GM21717 (cell line): ENCODE measurements around the gene NKTR.

Experiments used
- ATAC-seq: cut with Tn5 transposase; IDR thresholded peaks from one replicate; pipeline ENCODE4 v1.9.1; 2021; ENCODE audit warnings: mild to moderate bottlenecking, moderate library complexity; ENCODE audit not compliant: unreplicated experiment

The NKTR gene

DNA sequence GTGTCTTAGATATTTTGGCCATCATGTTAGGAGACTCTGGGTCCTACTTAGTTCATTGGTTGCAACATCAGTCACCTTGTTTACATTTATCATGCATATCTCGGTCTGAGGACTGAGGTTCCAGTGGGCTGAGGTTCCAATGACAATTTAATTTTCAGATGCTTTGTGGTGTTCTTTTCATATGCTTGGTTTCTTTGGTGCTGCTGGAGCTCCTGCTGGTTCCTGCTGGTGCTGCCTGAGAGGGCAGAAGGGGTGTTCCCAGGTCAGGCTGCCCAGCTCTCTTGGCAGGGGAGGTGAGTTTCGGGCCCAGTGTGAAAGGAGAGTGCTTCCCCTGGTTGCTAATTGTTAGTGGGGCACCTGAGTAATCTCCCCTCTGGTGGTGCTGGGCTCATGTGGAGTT lies 78.0 kb downstream of the NKTR start:
- ATAC-seq = no peak

DNA sequence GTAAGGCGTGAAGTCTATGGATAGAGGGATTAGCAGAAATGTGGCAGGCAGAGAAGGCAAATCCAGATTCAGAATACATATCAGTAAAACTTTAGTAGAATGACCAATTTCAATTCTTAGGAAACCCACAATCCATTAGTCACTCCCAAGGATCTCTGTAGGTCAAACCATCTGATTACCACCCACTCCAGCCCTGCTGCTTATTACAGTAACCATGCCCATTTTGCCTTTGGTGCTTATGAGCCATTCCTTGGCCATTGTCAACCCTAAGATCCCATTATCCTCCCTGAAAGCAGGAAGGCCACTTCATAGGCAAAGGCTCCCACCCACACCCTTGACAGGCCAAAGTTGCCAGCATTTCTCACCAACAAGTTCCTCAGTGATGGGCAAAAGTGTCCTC lies 79.8 kb downstream of the NKTR start:
- ATAC-seq = no peak

GRCh38 chr3:42680806-42681205 lies 80.3 kb downstream of the NKTR start:
- no peak for ATAC-seq

- ATAC-seq = no peak
These were observed 81.0 kb downstream of the NKTR start for GRCh38 chr3:42681361-42682038.

DNA sequence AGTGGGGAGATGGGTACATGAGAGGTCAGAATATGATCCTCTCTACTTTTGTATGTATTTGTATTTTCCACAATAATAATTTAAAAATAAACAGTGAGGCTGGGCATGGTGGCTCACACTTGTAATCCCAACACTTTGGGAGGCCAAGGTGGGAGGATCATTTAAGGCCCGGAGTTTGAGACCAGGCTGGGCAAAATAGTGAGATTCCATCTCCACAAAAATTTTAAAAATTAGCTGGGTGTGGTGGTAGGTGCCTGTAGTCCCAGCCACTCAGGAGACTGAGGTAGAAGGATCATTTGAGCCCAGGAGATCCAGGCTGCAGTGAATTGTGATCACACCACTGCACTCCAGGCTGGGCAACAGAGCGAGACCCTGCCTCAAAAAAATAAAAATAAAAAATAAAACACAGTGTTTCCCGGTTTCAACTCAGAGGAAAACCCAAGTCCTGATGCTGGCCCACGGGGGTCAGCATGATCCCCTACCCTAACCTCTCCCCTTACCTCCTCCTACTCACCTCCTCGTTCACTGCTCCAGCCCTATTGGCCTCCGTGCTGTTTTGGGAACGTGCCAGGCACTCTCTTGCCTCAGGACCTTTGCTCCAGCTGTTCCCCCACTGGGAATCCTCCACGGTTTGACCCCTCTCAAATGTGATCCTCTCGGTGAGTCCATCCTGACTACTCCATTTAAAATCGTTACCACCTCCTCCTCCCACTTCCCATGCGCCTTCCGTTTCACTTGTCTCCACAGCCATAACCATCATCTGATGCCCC lies 82.0 kb downstream of the NKTR start:
- ATAC-seq = no peak

DNA sequence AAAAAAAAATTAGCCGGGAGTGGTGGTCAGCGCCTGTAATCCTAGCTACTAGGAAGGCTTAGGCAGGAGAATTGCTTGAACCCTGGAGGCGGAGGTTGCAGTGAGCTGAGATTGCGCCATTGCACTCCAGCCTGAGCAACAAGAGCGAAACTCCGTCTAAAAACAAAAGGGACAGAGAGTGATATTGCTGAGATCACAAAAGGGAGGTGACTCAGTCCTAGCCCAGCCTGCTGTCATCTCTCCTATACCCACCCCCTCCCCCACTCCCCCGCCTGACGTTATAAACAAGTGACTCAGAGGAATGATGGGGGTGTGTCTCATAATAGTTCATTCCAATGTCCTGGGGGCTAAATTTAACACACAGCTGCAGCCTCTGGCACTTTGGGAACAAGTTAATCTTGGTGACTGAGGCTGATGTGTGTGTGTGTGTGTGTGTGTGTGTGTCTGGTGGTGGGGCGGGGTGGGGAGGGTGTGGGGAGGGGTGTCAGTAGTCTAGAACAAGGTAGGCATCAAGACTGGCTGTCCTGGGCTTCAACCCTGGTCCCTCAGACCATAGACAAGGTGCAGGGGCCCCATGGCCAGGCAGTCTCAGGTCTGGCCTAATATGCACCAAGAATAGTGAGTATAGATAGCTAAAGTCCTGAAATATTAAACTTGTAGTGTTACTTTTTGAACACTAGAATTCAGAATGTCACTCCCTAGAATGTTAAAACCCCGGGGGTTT lies 83.6 kb downstream of the NKTR start:
- no peak for ATAC-seq

- ATAC-seq = no peak
These were observed 84.3 kb downstream of the NKTR start for GRCh38 chr3:42684632-42685362.

DNA sequence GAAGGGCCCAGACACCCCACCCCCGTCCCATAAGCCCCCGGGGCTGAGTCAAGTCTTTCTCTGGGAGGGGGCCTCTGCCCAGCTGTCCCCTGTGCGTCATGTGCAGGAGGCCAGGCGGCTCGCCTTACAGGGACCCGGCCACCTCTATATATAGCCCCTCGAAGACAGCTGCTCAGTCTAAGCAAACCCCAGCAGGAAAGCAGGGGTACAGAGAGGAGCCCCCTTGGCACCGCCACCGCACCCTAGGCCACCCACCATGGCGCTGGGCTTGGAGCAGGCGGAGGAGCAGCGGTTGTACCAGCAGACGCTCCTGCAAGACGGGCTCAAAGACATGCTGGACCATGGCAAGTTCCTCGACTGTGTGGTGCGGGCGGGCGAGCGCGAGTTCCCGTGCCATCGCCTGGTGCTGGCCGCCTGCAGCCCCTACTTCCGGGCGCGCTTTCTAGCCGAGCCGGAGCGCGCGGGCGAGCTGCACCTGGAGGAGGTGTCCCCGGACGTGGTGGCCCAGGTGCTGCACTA lies 84.9 kb downstream of the NKTR start, which contains the start of gene KLHL40:
Gene KLHL40, plus strand, starts transcription at position 175 of the 519 bp plus-strand sequence. Its CDS starts 82 bp downstream, at position 257.
- ATAC-seq = no peak

DNA sequence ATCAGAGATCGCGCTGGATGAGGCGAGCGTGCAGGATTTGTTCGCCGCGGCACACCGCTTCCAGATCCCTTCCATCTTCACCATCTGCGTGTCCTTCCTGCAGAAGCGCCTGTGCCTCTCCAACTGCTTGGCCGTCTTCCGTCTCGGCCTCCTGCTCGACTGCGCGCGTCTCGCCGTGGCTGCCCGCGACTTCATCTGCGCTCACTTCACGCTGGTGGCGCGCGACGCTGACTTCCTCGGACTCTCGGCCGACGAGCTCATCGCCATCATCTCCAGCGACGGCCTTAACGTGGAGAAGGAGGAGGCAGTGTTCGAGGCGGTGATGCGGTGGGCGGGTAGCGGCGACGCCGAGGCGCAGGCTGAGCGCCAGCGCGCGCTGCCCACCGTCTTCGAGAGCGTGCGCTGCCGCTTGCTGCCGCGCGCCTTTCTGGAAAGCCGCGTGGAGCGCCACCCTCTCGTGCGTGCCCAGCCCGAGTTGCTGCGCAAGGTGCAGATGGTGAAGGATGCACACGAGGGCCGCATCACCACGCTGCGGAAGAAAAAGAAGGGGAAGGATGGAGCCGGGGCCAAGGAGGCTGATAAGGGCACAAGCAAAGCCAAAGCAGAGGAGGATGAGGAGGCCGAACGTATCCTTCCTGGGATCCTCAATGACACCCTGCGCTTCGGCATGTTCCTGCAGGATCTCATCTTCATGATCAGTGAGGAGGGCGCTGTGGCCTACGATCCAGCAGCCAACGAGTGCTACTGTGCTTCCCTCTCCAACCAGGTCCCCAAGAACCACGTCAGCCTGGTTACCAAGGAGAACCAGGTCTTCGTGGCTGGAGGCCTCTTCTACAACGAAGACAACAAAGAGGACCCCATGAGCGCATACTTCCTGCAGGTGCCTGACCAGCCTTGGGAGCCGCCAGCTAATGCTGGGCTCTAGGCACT lies 85.7 kb downstream of the NKTR start:
- no peak for ATAC-seq

DNA sequence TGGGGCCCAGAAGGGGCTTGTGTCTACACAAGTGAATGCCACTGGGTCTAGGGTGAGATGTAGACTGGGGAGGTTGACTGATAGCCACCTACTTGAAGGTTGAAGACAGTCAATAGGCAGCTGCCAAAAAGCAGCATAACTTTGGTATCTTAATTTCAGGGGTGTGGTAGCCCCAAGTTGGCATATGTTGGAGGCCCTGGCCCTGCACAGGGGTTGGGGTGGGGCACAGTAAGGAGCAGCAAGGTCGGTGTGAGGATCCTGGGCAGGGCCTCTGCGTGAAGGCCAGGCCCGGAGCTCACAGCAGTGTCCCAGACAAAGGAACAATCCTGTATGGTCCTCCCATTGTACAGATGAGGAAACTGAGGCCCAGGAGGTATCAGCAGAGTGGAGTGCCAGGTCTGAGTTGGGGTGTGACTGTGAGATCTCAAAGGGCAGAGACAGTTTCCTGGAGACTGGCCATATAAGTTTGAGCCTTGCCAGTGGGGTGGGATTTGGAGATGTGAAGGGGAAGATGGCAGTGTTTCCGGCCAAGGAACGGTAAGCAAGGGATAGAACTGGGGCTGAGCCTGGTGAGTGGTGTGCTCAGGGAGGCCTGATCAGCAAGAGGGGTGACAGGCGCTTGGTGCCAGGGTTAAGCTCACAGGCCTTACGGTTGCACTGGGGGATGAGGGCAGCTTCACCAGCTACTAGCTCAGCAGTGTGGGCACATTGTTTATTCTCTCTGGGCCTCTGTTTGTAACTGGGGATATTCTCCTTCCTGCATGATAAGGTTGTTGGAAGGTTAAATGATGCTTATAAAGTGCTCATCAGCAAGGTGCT lies 86.6 kb downstream of the NKTR start:
- no peak for ATAC-seq

GRCh38 chr3:42688016-42688415 lies 87.5 kb downstream of the NKTR start:
- ATAC-seq = no peak

DNA sequence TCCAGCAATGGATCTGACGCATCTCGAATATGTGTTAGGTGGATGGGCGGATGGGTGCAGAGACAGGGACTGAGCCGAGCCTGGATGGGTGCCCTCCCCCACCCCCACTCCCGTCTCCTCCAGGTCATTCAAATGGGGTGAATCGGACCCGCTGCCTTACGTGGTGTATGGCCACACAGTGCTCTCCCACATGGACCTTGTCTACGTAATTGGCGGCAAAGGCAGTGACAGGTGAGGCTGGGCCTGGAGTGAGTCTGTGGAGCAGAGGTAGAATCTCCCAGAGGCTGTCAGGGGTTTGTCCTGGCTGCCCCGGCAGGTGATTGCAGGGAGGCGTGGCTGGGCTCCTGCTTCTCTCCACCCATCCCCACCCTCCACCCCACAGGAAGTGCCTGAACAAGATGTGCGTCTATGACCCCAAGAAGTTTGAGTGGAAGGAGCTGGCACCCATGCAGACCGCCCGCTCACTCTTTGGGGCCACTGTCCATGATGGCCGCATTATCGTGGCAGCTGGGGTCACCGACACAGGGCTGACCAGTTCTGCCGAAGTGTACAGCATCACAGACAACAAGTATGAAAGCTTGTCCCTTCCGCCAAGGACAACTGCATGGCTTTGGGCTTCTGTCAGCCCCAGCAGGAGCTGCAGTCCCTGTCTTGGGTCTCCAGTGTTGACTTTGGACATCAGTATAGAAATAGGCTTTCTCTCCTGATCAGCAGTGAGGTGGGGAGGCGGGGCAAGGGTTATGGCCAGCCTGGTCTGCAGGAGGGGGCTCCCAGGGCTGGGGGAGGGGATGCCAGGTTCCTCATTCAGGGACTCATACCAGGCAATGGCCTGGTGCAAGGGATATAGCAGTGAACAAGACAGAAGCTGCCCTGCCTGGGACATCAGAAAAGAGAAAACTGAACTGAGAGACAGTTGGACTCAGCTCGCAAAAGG lies 88.3 kb downstream of the NKTR start:
- ATAC-seq = no peak

GRCh38 chr3:42689421-42690014 lies 89.0 kb downstream of the NKTR start:
- no peak for ATAC-seq

GRCh38 chr3:42690191-42690590 lies 89.7 kb downstream of the NKTR start:
- no peak for ATAC-seq

DNA sequence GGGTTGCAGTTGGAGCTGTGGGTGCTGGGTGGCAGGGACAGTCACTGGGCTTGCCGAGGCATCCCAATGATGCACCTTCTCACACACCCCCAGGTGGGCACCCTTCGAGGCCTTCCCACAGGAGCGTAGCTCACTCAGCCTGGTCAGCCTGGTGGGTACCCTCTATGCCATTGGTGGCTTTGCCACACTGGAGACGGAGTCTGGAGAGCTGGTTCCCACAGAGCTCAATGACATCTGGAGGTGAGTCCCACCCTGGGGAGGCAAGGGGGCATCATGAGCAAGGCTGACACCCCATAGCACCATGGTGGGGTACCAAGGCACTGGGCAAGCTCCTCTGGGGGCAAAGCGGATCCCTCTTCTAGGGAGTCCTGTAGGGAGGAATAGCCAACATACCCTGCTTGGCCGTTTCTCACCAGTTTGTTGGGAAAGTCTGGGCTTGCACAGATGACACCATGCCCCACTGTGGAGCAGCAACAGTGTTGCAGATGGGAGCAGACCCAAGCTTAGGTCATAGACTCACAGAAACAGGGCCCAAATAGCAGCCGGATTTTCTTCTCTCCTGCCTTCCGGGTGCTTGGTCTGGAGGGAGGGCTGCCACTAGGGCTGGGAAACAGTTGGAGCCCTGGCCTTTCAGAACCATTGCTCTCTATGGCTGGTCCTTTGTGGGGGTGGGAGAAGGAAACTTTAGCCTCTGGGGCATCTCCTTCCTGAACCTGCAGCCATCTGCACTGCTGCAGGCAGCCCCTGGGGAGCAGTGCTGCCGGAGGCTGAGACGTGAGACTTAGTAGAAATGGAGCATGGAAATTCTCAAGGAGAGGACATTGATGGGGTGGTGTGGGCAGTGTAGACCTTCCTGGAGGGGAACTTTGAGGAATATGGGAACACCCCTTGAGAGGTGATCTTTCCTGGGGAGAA lies 90.5 kb downstream of the NKTR start:
- ATAC-seq = no peak
